HEK293 (cell line): ENCODE measurements around the gene ERCC1.

Experiments used
- CTCF ChIP-seq: fragments of 450-650 bp; formaldehyde crosslinking; IDR thresholded peaks from 2 replicates; pipeline ENCODE4 v1.5.1; 2016; ENCODE audit warnings: missing biosample characterization, missing genetic modification characterization
- KLF1 ChIP-seq: fragments of 450-650 bp; formaldehyde crosslinking; IDR thresholded peaks from 2 replicates; pipeline ENCODE4 v1.5.1; 2016; ENCODE audit warnings: missing biosample characterization, missing genetic modification characterization
- PRDM10 ChIP-seq: fragments of 450-650 bp; formaldehyde crosslinking; IDR thresholded peaks from 2 replicates; pipeline ENCODE4 v1.5.1; 2016; ENCODE audit warnings: missing biosample characterization, missing genetic modification characterization
- ZBTB6 ChIP-seq: fragments of 450-650 bp; formaldehyde crosslinking; IDR thresholded peaks from 2 replicates; pipeline ENCODE4 v1.5.1; 2017; ENCODE audit warnings: missing biosample characterization, missing genetic modification characterization
- ZNF202 ChIP-seq: fragments of 450-650 bp; formaldehyde crosslinking; IDR thresholded peaks from 2 replicates; pipeline ENCODE4 v1.5.1; 2016; ENCODE audit warnings: missing biosample characterization, missing genetic modification characterization, borderline replicate concordance
- ZNF292 ChIP-seq: fragments of 450-650 bp; formaldehyde crosslinking; IDR thresholded peaks from 2 replicates; pipeline ENCODE4 v1.5.1; 2016; ENCODE audit warnings: low read depth, missing biosample characterization, missing genetic modification characterization, borderline replicate concordance
- ZNF391 ChIP-seq: fragments of 450-650 bp; formaldehyde crosslinking; IDR thresholded peaks from 2 replicates; pipeline ENCODE4 v1.5.1; 2016; ENCODE audit warnings: low read depth, missing biosample characterization, missing genetic modification characterization, borderline replicate concordance
- ZNF423 ChIP-seq: fragments of 450-650 bp; formaldehyde crosslinking; IDR thresholded peaks from 2 replicates; pipeline ENCODE4 v1.5.1; 2016; ENCODE audit warnings: missing biosample characterization, missing genetic modification characterization
- ZNF548 ChIP-seq: fragments of 450-650 bp; formaldehyde crosslinking; IDR thresholded peaks from 2 replicates; pipeline ENCODE4 v1.5.1; 2016; ENCODE audit warnings: missing biosample characterization, missing genetic modification characterization
- ZNF558 ChIP-seq: fragments of 450-650 bp; formaldehyde crosslinking; IDR thresholded peaks from 2 replicates; pipeline ENCODE4 v1.5.1; 2016; ENCODE audit warnings: missing biosample characterization, missing genetic modification characterization
- ZNF776 ChIP-seq: fragments of 450-650 bp; formaldehyde crosslinking; IDR thresholded peaks from 2 replicates; pipeline ENCODE4 v1.5.0; 2017; ENCODE audit warnings: missing biosample characterization, missing genetic modification characterization, borderline replicate concordance
- TF ChIP-seq, protein P1 (sequence below): fragments of 450-650 bp; formaldehyde crosslinking; IDR thresholded peaks from 2 replicates; pipeline ENCODE4 v1.5.1; 2016; ENCODE audit warnings: missing biosample characterization, missing genetic modification characterization

- TF ChIP-seq CTCF (tag by site-specific recombination) (no peak), ZNF776 (tag by site-specific recombination) (no peak), ZNF548 (no peak), PRDM10 (tag by site-specific recombination) (no peak), KLF1 (tag by site-specific recombination) (no peak), ZNF558 (tag by site-specific recombination) (no peak), ZNF391 (no peak), ZNF202 (tag by site-specific recombination) (no peak), ZNF292 (tag by site-specific recombination) (no peak), ZNF423 (tag by site-specific recombination) (no peak), ZBTB6 (tag by site-specific recombination) (no peak)
- TF ChIP-seq, protein P1, sequence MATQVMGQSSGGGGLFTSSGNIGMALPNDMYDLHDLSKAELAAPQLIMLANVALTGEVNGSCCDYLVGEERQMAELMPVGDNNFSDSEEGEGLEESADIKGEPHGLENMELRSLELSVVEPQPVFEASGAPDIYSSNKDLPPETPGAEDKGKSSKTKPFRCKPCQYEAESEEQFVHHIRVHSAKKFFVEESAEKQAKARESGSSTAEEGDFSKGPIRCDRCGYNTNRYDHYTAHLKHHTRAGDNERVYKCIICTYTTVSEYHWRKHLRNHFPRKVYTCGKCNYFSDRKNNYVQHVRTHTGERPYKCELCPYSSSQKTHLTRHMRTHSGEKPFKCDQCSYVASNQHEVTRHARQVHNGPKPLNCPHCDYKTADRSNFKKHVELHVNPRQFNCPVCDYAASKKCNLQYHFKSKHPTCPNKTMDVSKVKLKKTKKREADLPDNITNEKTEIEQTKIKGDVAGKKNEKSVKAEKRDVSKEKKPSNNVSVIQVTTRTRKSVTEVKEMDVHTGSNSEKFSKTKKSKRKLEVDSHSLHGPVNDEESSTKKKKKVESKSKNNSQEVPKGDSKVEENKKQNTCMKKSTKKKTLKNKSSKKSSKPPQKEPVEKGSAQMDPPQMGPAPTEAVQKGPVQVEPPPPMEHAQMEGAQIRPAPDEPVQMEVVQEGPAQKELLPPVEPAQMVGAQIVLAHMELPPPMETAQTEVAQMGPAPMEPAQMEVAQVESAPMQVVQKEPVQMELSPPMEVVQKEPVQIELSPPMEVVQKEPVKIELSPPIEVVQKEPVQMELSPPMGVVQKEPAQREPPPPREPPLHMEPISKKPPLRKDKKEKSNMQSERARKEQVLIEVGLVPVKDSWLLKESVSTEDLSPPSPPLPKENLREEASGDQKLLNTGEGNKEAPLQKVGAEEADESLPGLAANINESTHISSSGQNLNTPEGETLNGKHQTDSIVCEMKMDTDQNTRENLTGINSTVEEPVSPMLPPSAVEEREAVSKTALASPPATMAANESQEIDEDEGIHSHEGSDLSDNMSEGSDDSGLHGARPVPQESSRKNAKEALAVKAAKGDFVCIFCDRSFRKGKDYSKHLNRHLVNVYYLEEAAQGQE (tag by site-specific recombination) = no peak
These were observed 6.6 kb downstream of the ERCC1 start for GRCh38 chr19:45417151-45417550.
